Measurements from ENCODE around the gene DNLZ. TPM values are rescaled to one million over a fixed set of nuclear protein-coding genes. Genes with fewer than 3 reads are reported as not detected.

Gene DNLZ
- total RNA-seq, 1 donor from 2014 or later, result 34.0 TPM

Other genes with a start within 250 kb of the DNLZ start
- 38.9 and 41.5 TPM in 2 replicates for gene TMEM250, start 244.9 kb downstream of the DNLZ start, total RNA-seq
- gene LHX3, start 158.6 kb downstream of the DNLZ start, total RNA-seq, result not detected in 2 replicates
- 18.2 and 20.7 TPM in 2 replicates for gene QSOX2, start 117.9 kb downstream of the DNLZ start, total RNA-seq
- gene CCDC187, start 59.6 kb downstream of the DNLZ start, total RNA-seq, result 0.05 TPM in 1 of 2 replicates, not detected in the other
- 22.3 and 28.3 TPM in 2 replicates for gene GPSM1, start 36.2 kb downstream of the DNLZ start, total RNA-seq
- gene CARD9, start 9.9 kb upstream of the DNLZ start, total RNA-seq, result 0.21 and 0.91 TPM in 2 replicates
- 7.6 and 9.2 TPM in 2 replicates for gene SNAPC4, start 36.4 kb upstream of the DNLZ start, total RNA-seq
- 46.6 and 48.2 TPM in 2 replicates for gene ENTR1, start 46.9 kb upstream of the DNLZ start, total RNA-seq
- gene PMPCA, start 46.9 kb upstream of the DNLZ start, total RNA-seq, result 49.9 and 60.5 TPM in 2 replicates
- gene INPP5E, start 76.1 kb upstream of the DNLZ start, total RNA-seq, result 8.3 and 12.4 TPM in 2 replicates
- gene SEC16A, start 119.3 kb upstream of the DNLZ start, total RNA-seq, result 25.3 and 26.9 TPM in 2 replicates
- gene NOTCH1, start 182.3 kb upstream of the DNLZ start, total RNA-seq, result 6.2 and 16.0 TPM in 2 replicates